ENCODE results near the gene LTA4H.

Gene LTA4H

DNA sequence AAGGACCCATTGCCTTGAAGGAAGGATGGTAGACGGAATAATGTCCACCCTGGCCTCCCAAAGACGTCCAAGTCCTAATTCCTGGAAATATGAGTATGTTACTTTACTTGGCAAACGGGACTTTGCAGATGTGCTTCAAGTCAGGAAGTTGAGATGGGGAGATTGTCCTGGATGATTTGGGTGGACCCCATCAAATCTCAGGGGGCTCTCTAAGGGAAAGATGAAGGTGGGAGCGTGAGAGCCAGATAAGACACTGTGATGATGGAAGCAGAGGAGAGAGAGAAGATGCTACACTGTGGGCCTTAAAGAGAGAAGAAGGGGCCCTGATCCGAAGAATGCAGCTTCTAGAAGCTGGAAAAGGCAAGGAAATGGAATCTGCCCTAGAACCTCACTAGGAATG is 29.6 kb upstream of the LTA4H start:
- no peak for DNase-seq (ENCODE audit: low read depth, low spot score)
- no peak for TF ChIP-seq SUZ12 (IDR thresholded peaks at IDR 0.05; ENCODE audit: extremely low read depth, insufficient read depth, insufficient read length)
- no peak for TF ChIP-seq ZNF274 (IDR thresholded peaks at IDR 0.05; ENCODE audit: low read depth, low read length)
- TF ChIP-seq YY1 (IDR thresholded peaks at IDR 0.05; ENCODE audit: insufficient read depth, insufficient read length), result no peak
- Histone ChIP-seq H3K9ac (ENCODE audit: insufficient read length, low read depth) (no peak overlapping the region), H3K9me3 (ENCODE audit: insufficient read depth, low read length) (no peaks in the 10 kb centered on the region), H3K4me3 (ENCODE audit: insufficient read length, low read depth) (no peak overlapping the region), H3K4me1 (ENCODE audit: insufficient read depth, insufficient read length) (no peaks in the 10 kb centered on the region), H3K36me3 (ENCODE audit: insufficient read depth, insufficient read length, low read length) (no peaks in the 10 kb centered on the region), H3K27me3 (ENCODE audit: insufficient read depth, insufficient read length) (no peaks in the 10 kb centered on the region)

DNA sequence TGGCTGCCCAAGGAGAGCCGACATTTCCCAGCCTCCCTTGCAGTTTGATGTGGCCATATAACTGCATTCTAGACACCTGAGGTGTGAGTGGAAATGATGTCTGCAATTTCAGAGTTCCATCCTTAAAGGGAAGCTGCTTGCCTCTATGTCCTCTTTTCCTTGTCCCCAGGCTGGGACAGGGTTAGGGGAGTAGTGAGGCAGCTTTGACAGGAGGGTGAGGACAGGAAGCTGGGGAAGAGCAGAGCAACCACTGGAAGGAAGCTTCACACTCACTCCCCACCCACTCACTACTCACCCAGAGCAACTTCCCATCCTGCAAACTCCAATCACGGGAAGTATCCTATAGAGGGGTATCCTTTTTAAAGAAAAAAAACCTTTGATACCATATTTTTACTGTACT is 28.9 kb upstream of the LTA4H start:
- no peak overlapping the region for H3K4me3 ChIP-seq (ENCODE audit: insufficient read length, low read depth)
- no peaks in the 10 kb centered on the region for H3K4me1 ChIP-seq (ENCODE audit: insufficient read depth, insufficient read length)
- TF ChIP-seq YY1 (IDR thresholded peaks at IDR 0.05; ENCODE audit: insufficient read depth, insufficient read length), result no peak
- no peak for TF ChIP-seq ZNF274 (IDR thresholded peaks at IDR 0.05; ENCODE audit: low read depth, low read length)
- no peaks in the 10 kb centered on the region for H3K9me3 ChIP-seq (ENCODE audit: insufficient read depth, low read length)
- no peaks in the 10 kb centered on the region for H3K27me3 ChIP-seq (ENCODE audit: insufficient read depth, insufficient read length)
- H3K9ac ChIP-seq (ENCODE audit: insufficient read length, low read depth), result no peak overlapping the region
- no peaks in the 10 kb centered on the region for H3K36me3 ChIP-seq (ENCODE audit: insufficient read depth, insufficient read length, low read length)
- DNase-seq (ENCODE audit: low read depth, low spot score), result no peak

DNA sequence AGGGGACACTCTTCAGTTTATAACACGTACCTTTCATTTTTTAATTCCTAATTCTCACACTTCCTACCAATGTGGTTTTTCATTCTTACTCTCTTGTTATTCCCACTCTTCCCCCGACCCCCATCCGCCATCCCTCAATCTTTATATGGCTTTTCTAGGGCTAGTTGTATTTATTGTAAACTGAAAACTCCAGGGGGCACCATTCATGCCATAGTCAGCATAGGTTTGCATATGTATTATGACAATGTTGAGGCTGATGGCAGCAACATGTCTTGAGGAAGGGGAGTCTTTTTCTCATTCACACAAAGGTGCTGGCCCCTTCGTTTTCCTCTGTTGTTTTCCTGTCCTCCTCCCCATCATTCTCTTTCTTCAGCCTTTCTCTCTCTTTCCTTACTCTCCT is 27.7 kb upstream of the LTA4H start:
- Histone ChIP-seq H3K36me3 (ENCODE audit: insufficient read depth, insufficient read length, low read length) (no peaks in the 10 kb centered on the region), H3K4me1 (ENCODE audit: insufficient read depth, insufficient read length) (no peaks in the 10 kb centered on the region), H3K9ac (ENCODE audit: insufficient read length, low read depth) (no peak overlapping the region), H3K9me3 (ENCODE audit: insufficient read depth, low read length) (no peaks in the 10 kb centered on the region), H3K4me3 (ENCODE audit: insufficient read length, low read depth) (no peak overlapping the region), H3K27me3 (ENCODE audit: insufficient read depth, insufficient read length) (no peaks in the 10 kb centered on the region)
- no peak for TF ChIP-seq YY1 (IDR thresholded peaks at IDR 0.05; ENCODE audit: insufficient read depth, insufficient read length)
- no peak for TF ChIP-seq ZNF274 (IDR thresholded peaks at IDR 0.05; ENCODE audit: low read depth, low read length)
- TF ChIP-seq SUZ12 (IDR thresholded peaks at IDR 0.05; ENCODE audit: extremely low read depth, insufficient read depth, insufficient read length), result no peak
- no peak for DNase-seq (ENCODE audit: low read depth, low spot score)

DNA sequence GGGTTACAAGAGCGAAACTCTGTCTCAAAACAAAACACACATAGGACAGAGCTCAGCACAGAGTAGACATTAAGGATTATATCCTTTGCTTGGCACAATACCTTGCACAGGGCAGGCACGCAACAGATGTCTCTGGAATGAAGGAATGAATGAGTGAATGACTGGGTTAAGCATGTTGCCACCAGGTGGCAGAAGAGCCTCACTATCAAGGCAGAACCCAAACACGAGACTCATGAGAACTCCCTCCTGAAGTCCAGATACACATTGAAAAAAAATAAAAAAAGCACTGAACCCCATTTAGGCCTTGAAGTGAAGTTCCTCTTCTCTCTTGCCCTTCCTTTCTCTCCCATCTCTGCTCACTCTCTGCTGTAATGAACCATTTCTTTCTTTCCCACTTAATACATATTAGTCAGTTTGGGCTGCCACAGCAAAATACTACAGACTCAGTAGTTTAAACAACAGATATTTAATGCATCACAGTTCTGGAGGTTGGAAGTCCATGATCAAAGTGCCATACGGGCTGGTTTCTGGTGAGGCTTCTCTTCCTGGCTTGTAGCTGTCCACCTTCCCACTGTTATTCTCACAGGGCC is 26.6 kb upstream of the LTA4H start:
- H3K36me3 ChIP-seq (ENCODE audit: insufficient read depth, insufficient read length, low read length), result no peaks in the 10 kb centered on the region
- H3K4me1 ChIP-seq (ENCODE audit: insufficient read depth, insufficient read length), result no peaks in the 10 kb centered on the region
- TF ChIP-seq YY1 (IDR thresholded peaks at IDR 0.05; ENCODE audit: insufficient read depth, insufficient read length) (no peak), ZNF274 (IDR thresholded peaks at IDR 0.05; ENCODE audit: low read depth, low read length) (no peak), SUZ12 (IDR thresholded peaks at IDR 0.05; ENCODE audit: extremely low read depth, insufficient read depth, insufficient read length) (no peak)
- H3K4me3 ChIP-seq (ENCODE audit: insufficient read length, low read depth), result no peak overlapping the region
- no peak overlapping the region for H3K9ac ChIP-seq (ENCODE audit: insufficient read length, low read depth)
- peaks cover 3% of the 10 kb centered on the region; the same call in 1 of the 2 replicates for H3K9me3 ChIP-seq (ENCODE audit: insufficient read depth, low read length)
- DNase-seq (ENCODE audit: low read depth, low spot score), result peak; percentile 80
- H3K27me3 ChIP-seq (ENCODE audit: insufficient read depth, insufficient read length), result no peaks in the 10 kb centered on the region

DNA sequence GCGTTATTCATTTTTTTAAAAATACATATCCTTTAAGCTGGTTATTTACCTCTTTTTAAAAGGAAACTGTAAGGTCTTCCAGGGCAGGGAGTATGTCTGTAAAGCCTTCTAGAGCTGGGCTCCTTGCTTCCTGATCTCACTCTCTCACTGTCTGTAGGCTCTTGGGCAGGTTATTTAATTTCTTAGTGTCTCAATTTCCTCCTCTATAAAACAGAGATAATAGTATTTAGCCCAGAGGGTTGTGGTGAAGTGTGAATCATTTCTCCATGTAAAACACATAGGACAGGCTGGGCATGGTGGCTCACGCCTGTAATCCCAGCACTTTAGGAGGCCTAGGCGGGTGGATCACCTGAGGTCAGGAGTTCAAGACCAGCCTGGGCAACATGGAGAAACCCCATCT is 25.9 kb upstream of the LTA4H start:
- H3K9me3 ChIP-seq (ENCODE audit: insufficient read depth, low read length), result peaks cover 10% of the 10 kb centered on the region; the same call in 1 of the 2 replicates
- no peaks in the 10 kb centered on the region for H3K27me3 ChIP-seq (ENCODE audit: insufficient read depth, insufficient read length)
- H3K4me1 ChIP-seq (ENCODE audit: insufficient read depth, insufficient read length), result no peaks in the 10 kb centered on the region
- no peaks in the 10 kb centered on the region for H3K36me3 ChIP-seq (ENCODE audit: insufficient read depth, insufficient read length, low read length)
- H3K9ac ChIP-seq (ENCODE audit: insufficient read length, low read depth), result no peak overlapping the region
- TF ChIP-seq ZNF274 (IDR thresholded peaks at IDR 0.05; ENCODE audit: low read depth, low read length), result no peak
- no peak for TF ChIP-seq SUZ12 (IDR thresholded peaks at IDR 0.05; ENCODE audit: extremely low read depth, insufficient read depth, insufficient read length)
- TF ChIP-seq YY1 (IDR thresholded peaks at IDR 0.05; ENCODE audit: insufficient read depth, insufficient read length), result no peak
- H3K4me3 ChIP-seq (ENCODE audit: insufficient read length, low read depth), result no peak overlapping the region
- no peak for DNase-seq (ENCODE audit: low read depth, low spot score)

DNA sequence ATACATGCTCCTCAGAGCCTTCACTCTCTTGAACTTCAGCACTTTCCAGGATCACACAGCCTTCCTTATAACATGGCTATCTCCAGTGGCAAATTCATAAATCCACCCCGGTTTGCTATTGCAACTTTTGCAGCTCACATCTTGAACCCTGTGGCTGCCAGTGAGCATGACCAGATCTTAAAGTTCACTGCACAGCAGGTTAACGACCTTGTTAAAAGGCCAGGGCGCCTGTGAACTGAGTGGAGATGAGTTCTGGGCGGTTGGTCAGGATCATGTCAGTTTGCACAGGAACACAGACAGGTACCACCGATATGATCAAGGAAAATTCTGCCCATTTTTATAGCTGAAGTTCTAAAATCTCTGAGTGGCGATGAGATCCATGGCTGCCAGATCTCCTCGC is 24.7 kb upstream of the LTA4H start:
- Histone ChIP-seq H3K9me3 (ENCODE audit: insufficient read depth, low read length) (peaks cover 11% of the 10 kb centered on the region; the same call in 1 of the 2 replicates), H3K9ac (ENCODE audit: insufficient read length, low read depth) (no peak overlapping the region), H3K4me3 (ENCODE audit: insufficient read length, low read depth) (no peak overlapping the region), H3K36me3 (ENCODE audit: insufficient read depth, insufficient read length, low read length) (no peaks in the 10 kb centered on the region), H3K4me1 (ENCODE audit: insufficient read depth, insufficient read length) (no peaks in the 10 kb centered on the region), H3K27me3 (ENCODE audit: insufficient read depth, insufficient read length) (no peaks in the 10 kb centered on the region)
- TF ChIP-seq YY1 (IDR thresholded peaks at IDR 0.05; ENCODE audit: insufficient read depth, insufficient read length) (no peak), SUZ12 (IDR thresholded peaks at IDR 0.05; ENCODE audit: extremely low read depth, insufficient read depth, insufficient read length) (no peak), ZNF274 (IDR thresholded peaks at IDR 0.05; ENCODE audit: low read depth, low read length) (no peak)
- no peak for DNase-seq (ENCODE audit: low read depth, low spot score)

DNA sequence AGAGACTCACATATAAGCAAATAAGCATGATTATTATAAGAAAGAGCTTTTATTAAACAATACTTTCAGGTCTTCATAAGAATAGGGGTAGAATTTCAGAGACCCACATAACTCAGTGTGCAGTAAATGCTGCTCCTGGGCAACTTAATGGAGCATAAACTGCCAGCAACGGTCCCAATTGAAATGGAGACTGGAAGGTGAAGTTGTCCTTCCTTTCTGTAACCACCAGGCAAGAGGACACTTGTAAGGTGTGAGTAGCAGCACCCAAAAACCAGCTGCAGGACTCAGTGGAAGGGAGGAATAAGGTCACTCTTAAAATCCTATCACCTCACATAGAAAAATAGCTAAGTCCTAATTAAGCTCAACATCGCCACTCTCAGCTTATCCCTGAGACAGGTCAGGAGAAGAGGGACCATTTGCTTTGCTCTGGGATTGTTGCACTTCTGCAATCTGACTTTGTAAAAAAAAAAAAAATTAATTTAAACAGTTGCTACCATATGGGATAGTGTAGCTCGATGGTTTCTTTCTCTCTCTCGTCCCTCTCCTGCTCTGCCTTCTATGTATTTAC is 22.7 kb upstream of the LTA4H start:
- no peak for DNase-seq (ENCODE audit: low read depth, low spot score)
- TF ChIP-seq YY1 (IDR thresholded peaks at IDR 0.05; ENCODE audit: insufficient read depth, insufficient read length) (no peak), ZNF274 (IDR thresholded peaks at IDR 0.05; ENCODE audit: low read depth, low read length) (no peak), SUZ12 (IDR thresholded peaks at IDR 0.05; ENCODE audit: extremely low read depth, insufficient read depth, insufficient read length) (no peak)
- H3K9ac ChIP-seq (ENCODE audit: insufficient read length, low read depth), result no peak overlapping the region
- no peak overlapping the region for H3K4me3 ChIP-seq (ENCODE audit: insufficient read length, low read depth)
- H3K9me3 ChIP-seq (ENCODE audit: insufficient read depth, low read length), result peaks cover 21% of the 10 kb centered on the region; the same call in 1 of the 2 replicates
- H3K36me3 ChIP-seq (ENCODE audit: insufficient read depth, insufficient read length, low read length), result no peaks in the 10 kb centered on the region
- H3K4me1 ChIP-seq (ENCODE audit: insufficient read depth, insufficient read length), result no peaks in the 10 kb centered on the region
- no peaks in the 10 kb centered on the region for H3K27me3 ChIP-seq (ENCODE audit: insufficient read depth, insufficient read length)

Measured in NT2/D1 (cell line).